ENCODE measurements around the gene SP7.
"Not testable (repeated sequence)": the region's sequence is repeated elsewhere in the genome, so short reads cannot be mapped to it uniquely, and the experiment has no call there.

SP7 gene

DNA sequence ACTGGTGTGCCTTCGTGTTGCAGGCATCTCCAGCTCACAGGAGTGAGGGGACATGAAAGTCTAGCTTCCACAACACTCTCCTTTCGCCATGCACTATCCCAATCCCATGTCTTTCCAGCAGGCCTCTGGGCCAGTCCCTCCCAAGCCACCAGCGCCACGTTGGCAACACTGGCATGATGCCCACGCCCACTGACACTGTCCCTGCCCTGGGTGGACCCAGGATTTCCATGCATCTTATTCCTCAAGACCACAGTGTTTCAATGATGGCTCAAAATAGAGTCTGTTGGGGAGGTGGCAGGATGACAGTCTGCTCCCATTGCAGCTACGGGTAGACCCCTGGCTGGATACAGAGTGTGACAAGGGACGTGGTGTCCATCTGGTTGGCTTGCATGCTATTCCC, 2.3 kb downstream of the SP7 start:
- no peak overlapping the region for H3K27ac ChIP-seq
- TF ChIP-seq, protein P1, sequence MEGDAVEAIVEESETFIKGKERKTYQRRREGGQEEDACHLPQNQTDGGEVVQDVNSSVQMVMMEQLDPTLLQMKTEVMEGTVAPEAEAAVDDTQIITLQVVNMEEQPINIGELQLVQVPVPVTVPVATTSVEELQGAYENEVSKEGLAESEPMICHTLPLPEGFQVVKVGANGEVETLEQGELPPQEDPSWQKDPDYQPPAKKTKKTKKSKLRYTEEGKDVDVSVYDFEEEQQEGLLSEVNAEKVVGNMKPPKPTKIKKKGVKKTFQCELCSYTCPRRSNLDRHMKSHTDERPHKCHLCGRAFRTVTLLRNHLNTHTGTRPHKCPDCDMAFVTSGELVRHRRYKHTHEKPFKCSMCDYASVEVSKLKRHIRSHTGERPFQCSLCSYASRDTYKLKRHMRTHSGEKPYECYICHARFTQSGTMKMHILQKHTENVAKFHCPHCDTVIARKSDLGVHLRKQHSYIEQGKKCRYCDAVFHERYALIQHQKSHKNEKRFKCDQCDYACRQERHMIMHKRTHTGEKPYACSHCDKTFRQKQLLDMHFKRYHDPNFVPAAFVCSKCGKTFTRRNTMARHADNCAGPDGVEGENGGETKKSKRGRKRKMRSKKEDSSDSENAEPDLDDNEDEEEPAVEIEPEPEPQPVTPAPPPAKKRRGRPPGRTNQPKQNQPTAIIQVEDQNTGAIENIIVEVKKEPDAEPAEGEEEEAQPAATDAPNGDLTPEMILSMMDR (IDR thresholded peaks at IDR 0.05): no peak
- TF ChIP-seq ZFX (IDR thresholded peaks at IDR 0.05; ENCODE audit: borderline replicate concordance): no peak

DNA sequence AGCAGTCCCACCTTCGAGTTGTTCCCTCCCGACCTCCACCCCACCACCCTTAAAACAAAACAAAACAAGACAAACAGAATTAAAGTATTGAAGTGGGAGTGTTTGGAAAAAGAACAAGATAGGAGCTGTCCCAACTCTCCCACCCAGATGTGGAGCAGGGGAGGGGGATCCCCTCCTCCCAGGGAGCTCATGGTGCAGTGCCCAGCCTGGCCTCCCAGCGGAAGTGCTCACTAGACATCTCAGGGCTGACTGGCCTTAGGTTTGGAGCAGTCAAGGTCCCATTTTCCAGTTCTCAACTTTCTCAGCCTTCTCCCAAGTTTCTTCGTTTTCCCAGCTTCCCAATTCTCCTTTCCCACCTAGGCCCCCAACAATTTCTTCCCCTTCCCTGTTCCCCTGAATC, 2.9 kb downstream of the SP7 start:
- H3K27ac ChIP-seq: no peak overlapping the region
- TF ChIP-seq, protein P1 (IDR thresholded peaks at IDR 0.05): no peak

DNA sequence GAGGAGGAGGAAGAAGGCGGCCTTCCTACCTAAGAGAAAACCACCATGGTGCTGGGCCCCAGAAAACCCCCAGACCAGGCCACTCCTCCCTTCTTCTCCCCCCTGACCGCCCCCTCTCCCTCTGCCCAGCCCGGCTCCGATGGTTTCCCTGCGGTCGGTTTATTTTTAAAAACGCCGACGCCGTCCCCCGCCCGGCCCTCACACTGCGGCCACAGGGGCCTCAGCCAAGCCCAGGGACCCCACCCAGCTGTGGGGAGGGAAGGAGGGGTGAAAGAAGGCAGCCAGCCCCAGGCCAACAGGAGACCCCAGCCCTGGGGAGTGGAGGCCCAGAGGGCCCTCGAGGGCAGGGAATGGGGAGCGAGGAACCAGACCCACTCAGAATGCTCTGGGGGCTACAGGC, 3.4 kb downstream of the SP7 start:
- TF ChIP-seq ZFX (IDR thresholded peaks at IDR 0.05; ENCODE audit: borderline replicate concordance): no peak
- TF ChIP-seq, protein P1 (IDR thresholded peaks at IDR 0.05): no peak
- no peak overlapping the region for H3K27ac ChIP-seq

DNA sequence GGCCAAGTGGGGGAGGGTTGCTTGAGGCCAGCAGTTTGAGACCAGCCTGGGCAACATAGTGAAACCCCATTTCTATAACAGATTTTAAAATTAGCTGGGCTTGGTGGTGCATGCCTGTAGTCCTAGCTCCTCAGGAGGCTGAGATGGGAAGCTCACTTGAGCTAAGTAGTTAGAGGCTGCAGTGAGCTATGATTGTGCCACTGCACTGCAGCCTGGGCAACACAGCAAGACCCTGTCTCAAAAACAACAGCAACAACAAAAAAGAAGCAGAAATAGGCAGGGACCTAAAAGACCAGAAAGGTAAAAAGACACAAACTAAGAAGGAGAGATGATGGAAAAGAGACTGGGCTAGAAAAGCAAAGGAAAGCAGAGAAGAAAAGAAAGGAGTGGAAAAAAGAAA, 3.8 kb downstream of the SP7 start:
- H3K27ac ChIP-seq: not testable (repeated sequence)

DNA sequence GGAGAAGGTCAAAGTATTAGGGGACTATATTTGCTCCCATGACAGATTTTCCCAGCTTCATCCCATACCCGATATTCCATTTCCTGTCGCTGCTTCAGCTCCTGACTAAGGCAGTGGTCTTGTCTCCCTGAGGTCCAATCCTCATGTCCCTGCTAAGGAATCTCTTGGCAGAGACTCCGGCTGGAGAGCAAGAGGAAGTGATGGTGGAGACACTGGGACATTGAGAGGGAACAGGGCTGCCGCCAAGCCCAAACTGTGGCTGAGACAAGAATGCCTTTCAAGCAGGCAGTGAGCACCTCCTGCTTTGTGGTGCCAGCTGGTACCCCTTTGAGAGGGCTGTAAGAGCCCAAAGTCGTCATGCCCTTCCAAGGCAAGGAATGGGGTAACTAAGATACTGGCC, 5.5 kb downstream of the SP7 start:
- TF ChIP-seq ZFX (IDR thresholded peaks at IDR 0.05; ENCODE audit: borderline replicate concordance): no peak
- TF ChIP-seq, protein P1 (IDR thresholded peaks at IDR 0.05): no peak

DNA sequence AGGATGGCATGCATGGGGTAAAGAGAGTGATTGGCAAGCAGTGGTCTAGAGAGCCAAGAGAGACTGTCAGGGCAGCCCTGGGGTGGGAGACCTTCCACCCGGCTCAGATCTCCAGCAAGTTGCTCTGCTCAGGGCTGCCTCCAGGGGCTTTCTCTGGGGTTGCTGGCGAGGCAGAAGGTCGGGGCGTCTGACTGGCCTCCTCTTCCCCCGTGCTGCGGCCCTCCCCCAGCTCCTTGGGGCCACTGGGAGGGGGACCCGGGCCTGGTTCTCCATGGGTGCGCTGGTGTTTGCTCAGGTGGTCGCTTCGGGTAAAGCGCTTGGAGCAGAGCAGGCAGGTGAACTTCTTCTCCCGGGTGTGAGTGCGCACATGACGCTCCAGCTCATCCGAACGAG, 8.1 kb downstream of the SP7 start:
- TF ChIP-seq, protein P1 (IDR thresholded peaks at IDR 0.05): no peak
- TF ChIP-seq ZFX (IDR thresholded peaks at IDR 0.05; ENCODE audit: borderline replicate concordance): no peak
- no peak overlapping the region; the same call in 1 of the 2 replicates for H3K27ac ChIP-seq

More for the DNA sequence above, 5.5 kb downstream of the SP7 start:
- H3K27ac ChIP-seq: no peak overlapping the region

DNA sequence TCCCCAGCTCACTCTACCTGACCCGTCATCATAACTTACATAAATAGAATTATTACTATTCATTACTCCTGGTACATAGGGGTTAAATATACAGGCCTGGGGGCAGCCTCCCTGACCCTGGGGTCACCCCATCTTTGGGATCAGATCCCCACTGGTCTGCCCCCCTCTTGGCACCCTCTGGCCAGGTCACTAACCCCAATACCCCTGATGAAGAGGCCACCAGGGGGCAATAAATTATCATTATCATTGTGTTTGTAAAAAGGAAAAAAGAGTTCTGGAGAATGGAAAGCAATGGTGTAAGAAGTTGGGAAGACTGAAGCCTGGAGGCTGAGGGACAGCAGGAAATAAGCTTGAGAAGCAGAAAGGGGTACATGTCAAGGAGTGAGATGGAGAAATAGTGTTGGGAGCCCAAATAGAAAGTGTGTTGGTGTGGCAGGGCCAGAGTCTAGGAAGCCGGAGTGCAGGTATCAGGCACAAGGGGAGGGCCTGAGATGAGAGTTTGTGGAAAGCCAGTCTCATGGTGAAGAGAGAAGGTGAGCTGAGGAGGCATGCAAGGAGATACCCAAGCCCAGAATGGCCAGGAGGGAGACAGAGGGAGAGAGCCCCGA, 8.6 kb downstream of the SP7 start:
- H3K27ac ChIP-seq: no peak overlapping the region; the same call in 1 of the 2 replicates

More for the DNA sequence above, 8.6 kb downstream of the SP7 start:
- TF ChIP-seq ZFX (IDR thresholded peaks at IDR 0.05; ENCODE audit: borderline replicate concordance): no peak
- TF ChIP-seq, protein P1 (IDR thresholded peaks at IDR 0.05): peak; percentile 47

Data from 22Rv1 (cell line).